Daoy (cell line): Measurements from ENCODE around the gene HAUS1. TPM values are rescaled to one million over a fixed set of nuclear protein-coding genes. Genes with fewer than 3 reads are reported as not detected.
A peak's percentile ranks its signal among the peaks of the same experiment; 100 is the strongest.
"Not testable (repeated sequence)": the region's sequence is repeated elsewhere in the genome, so short reads cannot be mapped to it uniquely, and the experiment has no call there.

Experiments used
- DNase-seq: peaks from one replicate; pipeline ENCODE4 v3.0.0-alpha.2; 2015; ENCODE audit warnings: low read depth
- total RNA-seq: library from RNA; depleted of rRNA; stranded (reverse); fragments of >200 nt; shearing (Covaris generic); gene quantifications from 2 replicates; pipeline ENCODE4 v1.2.3, GENCODE V29; 2014

HAUS1 gene
- total RNA-seq, 1 experiment from 2014 or later: 63.9 TPM

- no peak for DNase-seq
Observed at GRCh38 chr18:46156843-46157242, 52.7 kb downstream of the HAUS1 start.

GRCh38 chr18:46158499-46158898 is 54.3 kb downstream of the HAUS1 start:
- DNase-seq: peak; percentile 27

- DNase-seq: no peak
Observed at GRCh38 chr18:46160050-46160798, 56.0 kb downstream of the HAUS1 start.

DNA sequence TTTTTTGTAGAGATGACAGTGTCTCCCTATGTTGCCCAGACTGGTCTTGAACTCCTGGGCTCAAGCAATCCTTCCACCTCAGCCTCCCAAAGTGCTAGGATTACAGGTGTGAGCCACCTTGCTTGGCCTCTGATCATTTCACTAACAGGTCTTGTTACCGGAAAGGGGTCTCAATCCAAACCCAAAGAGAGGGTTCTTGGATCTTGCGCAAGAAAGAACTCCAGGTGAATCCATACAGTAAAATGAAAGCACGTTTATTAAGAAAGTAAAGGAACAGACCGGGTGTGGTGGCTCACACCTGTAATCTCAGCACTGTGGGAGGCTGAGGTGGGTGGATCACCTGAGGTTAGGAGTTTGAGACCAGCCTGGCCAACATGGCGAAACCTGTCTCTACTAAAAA is 56.7 kb downstream of the HAUS1 start:
- DNase-seq: not testable (repeated sequence)

DNA sequence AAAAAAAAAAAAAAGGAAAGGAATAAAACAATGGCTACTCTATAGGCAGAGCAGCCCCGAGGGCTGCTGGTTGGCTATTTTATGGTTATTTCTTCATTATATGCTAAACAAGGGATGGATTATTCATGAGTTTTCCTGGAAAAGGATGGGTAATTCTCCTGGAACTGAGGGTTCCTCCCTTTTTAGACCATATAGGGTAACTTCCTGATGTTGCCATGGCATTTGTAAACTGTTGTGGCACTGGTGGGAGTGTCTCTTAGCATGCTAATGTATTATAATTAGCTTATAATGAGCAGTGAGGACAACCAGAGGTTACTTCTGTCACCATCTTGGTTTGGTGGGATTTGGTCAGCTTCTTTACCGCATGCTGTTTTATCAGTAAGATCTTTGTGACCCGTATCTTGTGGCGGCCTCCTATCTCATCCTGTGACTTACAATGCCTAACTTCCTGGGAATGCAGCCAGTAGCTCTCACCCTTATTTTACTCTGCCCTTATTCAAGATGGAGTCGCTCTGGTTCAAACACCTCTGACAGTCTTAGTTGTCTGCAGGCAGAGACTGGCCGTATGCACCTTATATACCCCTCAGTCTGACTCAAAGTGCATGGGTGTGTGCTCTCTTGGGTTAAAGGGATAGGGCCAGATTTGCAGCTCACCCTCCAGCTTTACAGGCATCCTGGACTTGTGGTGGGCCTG is 57.7 kb downstream of the HAUS1 start:
- no peak for DNase-seq

DNA sequence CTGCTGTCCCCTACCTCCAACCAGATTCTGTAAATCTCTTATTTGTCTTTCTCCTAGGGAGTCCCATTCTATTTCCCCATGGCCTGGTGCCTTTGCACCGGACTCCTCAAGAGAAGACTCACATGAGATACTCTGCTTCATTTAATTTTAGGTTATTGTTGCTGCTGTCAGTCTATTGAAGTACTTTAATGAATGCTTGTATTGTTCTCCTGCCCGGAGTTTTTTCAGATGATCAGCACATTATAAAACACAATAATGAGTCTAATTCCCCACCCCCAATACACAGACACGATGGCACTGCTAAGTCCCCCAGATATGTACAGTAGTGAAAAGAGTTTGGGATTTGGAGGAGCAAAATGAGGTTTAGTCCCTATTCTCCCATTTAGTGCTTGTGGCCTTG is 58.9 kb downstream of the HAUS1 start:
- no peak for DNase-seq

DNA sequence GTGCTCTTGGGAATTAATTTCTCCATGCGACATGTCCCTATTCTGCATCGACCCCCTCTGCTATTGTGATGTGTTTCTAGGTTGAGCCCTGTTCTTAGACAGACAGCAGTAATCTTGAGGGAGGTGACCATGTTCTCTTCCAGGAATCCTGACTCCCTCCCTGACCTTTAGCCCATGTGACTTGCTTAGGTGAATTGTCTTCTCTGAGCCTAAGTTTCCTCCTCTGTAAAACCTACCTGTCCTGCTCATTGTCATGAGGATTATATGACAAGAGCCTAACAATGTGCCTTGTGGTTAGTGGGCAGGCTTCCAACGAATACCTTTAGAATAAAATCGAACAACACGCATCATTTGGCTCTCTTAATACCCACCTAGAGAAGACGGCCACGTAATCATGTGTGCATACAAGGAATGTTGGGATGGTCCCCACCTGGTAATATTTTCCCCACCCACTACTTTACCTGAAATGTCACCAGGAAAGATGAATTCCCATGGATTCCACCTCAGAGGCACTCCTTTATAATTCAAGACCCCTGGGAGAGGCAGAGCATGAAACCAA is 59.8 kb downstream of the HAUS1 start:
- DNase-seq: no peak

DNA sequence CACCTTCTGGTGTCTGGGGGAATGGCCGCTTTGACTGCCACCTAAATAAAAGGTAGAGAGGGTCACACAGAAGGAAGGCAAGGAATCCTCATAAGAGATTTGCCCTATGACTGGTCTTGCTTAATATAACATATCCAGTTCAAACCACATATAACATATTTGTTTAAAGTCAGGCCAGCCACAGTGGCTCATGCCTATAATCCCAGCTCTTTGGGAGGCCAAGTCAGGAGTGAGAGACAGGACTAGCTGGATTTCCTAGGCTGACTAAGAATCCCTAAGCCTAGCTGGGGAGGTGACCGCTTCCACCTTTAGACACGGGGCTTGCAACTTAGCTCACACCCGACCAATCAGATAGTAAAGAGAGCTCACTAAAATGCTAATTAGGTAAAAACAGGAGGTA is 60.3 kb downstream of the HAUS1 start:
- not testable (repeated sequence) for DNase-seq

- DNase-seq: no peak
Observed at GRCh38 chr18:46164920-46165319, 60.7 kb downstream of the HAUS1 start.

DNA sequence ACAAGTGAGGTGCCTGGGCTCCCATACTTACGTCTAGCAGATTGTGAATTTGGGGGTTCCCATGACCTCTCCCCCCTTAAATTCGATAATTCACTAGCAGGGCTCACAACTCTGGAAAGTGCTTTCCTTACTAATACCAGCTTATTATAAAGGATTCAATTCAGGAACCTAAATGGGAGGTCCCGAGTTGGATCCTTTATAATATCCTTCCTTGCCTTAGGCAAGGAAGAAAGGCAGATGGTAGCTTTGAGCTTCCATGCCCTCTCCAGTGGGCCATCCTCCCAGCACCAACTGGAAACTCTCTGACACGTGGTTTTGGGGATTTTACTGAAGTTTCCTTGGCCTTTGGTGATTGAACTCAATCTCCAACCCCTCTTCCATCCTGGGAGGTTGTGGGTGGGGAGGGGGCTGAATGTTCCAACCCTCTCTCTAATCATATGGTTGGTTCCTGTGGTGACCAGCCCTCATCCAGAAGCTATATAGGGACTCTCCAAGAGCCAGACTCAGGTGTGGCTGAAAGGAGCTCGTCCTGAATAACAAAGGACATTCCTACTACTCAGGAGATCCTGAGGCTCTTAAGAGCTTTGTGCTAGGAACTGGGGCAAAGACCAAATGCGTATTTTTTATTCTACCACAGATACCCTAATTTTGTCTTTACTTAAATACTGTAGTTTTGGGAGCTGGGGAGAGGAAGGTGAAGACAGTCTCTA is 62.2 kb downstream of the HAUS1 start:
- no peak for DNase-seq

DNA sequence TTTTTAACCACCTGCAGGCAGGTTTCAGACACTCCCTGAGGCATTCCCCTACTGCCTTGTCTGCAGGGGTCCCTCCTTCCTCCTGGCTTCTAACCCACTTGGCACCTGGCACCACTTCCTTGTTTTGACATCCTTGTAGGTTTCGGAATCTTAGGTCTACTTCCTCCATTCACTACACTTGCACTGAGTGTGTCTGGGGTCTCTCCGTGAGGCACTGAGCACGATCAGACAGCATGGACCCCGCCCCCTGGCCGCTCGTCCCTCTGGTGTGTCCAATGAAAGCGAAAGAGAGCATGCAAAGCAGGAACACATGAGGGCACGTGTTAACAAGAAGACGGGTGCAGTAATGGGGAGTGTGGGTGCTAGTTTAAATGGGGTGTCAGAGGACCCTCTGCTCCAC is 63.8 kb downstream of the HAUS1 start:
- no peak for DNase-seq

DNA sequence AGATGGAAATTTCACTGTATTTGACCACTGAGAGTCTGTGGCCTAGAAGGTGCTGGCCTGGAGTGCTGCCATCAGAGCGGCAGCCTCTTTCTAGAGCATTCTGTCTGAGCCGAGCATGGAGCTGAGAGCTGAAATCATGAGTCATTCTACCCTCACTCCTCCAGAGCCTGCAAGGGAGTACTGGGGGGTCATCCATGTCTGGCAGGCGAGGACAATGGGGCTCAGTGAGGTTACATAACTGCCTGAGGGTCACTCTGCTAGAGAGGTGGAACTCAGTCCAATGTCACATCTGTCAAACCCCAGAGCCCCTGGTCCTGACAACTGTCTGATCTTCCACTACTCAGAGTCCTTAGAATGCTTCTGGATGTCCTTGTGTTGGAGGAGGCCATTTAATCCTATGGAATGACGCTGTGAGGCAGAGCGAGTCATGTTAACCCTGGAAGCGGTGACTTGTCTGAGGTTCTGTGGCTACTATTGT is 65.3 kb downstream of the HAUS1 start:
- DNase-seq: peak; percentile 56

- no peak for DNase-seq
Observed at GRCh38 chr18:46171331-46171730, 67.1 kb downstream of the HAUS1 start.

DNA sequence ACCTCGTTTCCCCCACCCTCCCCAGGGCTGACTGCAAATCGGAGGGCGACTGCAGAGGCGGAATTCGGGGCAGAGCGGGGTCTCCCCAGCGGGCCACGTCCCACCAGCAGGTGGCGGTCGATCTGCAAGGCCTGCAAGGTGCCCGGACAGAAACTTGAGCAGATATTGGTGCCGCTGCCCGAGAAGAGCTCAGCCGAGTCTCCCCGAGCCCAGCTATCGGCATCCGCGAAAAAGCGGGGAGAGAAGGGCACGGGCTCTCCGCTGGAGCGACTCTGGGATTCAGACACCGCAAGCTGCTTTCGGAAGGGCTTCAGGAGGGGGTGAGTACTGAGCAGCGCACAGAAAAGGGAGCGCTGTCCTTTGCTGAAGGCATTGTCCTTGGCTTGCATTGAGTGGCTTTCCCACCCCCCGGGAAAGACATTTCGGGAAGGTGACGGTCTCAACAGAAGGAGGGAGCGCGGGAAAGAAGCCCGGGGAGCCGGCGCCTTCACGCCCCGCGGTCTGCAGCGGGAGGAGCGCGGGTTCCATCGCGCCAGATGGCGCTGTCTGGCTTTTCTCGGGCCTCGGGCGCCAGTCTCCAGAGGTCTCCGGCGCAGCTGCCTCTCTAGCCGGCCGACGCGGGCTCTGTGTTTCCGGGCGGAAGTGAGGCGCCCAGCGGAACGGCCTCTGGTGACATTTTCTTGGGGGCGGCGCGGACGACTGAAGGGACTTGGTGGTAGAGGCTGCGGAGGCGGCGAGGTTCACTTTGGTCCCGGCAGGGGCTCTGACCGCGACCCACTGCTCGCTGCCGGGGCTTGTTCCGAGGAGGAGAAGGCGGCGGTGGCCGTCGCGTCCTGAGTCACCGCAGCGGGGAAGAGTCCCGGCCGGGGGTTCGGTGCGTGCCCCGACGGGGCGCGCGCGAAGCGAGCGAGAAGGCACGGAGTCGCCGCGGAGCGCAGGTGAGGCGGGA is 69.5 kb downstream of the HAUS1 start:
- peak; percentile 90 for DNase-seq

DNA sequence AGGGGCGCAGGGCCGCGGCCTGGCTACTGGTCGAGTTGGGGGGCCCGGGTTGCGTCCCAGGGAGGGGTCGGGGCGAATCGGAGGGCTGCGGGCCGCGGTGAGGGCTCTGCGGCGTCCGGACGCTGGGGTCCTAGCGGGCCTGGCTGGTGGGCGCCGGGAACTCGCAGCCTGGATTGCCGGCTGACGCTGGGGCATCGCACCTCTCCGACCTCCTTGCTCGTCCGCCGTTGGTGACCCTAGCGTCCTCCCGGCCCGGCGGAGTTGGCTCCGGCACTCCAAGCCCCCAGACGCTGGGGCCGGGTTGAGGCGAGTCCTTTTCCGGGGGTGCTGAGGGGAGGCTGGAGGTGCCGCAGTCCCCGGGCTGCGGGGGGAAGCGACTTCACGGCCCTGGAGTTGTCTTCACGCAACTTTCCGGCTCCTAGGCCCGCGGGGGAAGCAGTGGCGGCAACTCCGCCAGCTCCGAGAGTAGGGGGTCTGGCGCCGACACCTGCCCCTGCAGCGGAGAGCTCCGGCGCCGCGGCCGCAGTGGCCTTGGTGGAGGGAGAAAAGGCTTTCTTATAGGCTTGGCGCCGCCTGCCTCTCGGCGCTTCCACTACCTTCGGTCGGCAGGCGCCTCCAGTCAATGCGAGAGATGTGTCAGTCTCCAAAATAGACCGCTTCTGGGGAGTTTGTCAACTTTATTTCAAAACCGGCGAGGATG is 70.3 kb downstream of the HAUS1 start:
- DNase-seq: peak; percentile 13

DNA sequence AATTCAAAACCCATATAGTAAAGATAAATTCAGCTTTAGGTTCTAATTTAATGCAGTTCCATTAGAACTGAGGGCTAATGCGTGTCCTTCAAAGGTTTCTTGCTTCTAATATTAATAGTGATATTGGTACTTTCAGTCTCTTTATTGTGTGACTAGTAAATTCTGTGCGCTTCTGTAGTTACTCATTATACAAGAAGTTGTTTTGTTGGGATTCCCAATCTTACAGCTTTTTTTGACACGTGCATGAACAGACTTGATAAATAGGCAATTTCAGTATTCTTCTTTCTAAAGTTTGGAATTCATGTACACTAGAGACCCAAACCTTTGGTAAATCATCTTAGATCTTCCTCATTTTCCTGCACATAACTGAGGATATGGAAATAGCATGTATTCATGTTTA is 71.8 kb downstream of the HAUS1 start:
- DNase-seq: no peak
